PC-9 (cell line): ENCODE data around the gene GGTA1. TPM values are rescaled to one million over a fixed set of nuclear protein-coding genes. Genes with fewer than 3 reads are reported as not detected.
"Not testable (repeated sequence)": the region's sequence is repeated elsewhere in the genome, so short reads cannot be mapped to it uniquely, and the experiment has no call there.

Source experiments
- BruUV-seq: library from RNA; stranded (reverse); fragments of 400-500 nt; replicated peaks from 2 replicates; lab custom pipeline; 2021; lab: Mats Ljungman, UMichigan
- CTCF ChIA-PET: fragments of 300-600 bp; sonication (Branson Sonifier 250); formaldehyde crosslinking; loops from one replicate; lab custom pipeline; 2022; ENCODE audit warnings: antibody characterized with exemption; lab: Charles Lee
- POLR2A ChIA-PET: fragments of 300-600 bp; sonication (Branson Sonifier 250); formaldehyde crosslinking; loops from one replicate; lab custom pipeline; 2022; ENCODE audit warnings: antibody characterized with exemption; ENCODE audit not compliant: unreplicated experiment; lab: Charles Lee
- DNase-seq, 2 experiments: peaks; one replicate each; pipeline versions ENCODE4 v3.0.0 to v3.0.0-alpha.2; 2015 to 2022; ENCODE audit warnings: mixed read lengths in 1 of 2
- H2AFZ ChIP-seq: fragments of 200-600 bp; sonication (generic); 2 replicates; pipeline ENCODE4 v1.8.1; 2017; ENCODE audit warnings: antibody characterized with exemption
- H3F3A ChIP-seq: fragments of 200-600 bp; sonication (generic); 2 replicates; pipeline ENCODE4 v1.8.1; 2017; ENCODE audit warnings: antibody characterized with exemption, mild to moderate bottlenecking, low read depth; ENCODE audit not compliant: insufficient read depth
- H3K27ac ChIP-seq: fragments of 200-600 bp; sonication (generic); 2 replicates; pipeline ENCODE4 v1.6.1; 2016; ENCODE audit warnings: mixed run types
- H3K27me3 ChIP-seq: fragments of 200-600 bp; sonication (generic); 2 replicates; pipeline ENCODE4 v1.6.1; 2016; ENCODE audit warnings: low read depth, mixed run types; ENCODE audit not compliant: insufficient read depth
- H3K36me3 ChIP-seq: fragments of 200-600 bp; sonication (generic); 2 replicates; pipeline ENCODE4 v1.6.1; 2016; ENCODE audit warnings: low read depth, mixed run types
- H3K4me1 ChIP-seq: fragments of 200-600 bp; sonication (generic); replicated peaks from 2 replicates; pipeline ENCODE4 v1.6.1; 2016; ENCODE audit warnings: mixed run types; ENCODE audit not compliant: insufficient read depth
- H3K4me2 ChIP-seq: fragments of 200-600 bp; sonication (generic); 2 replicates; pipeline ENCODE4 v1.6.1; 2017; ENCODE audit warnings: mixed run types
- H3K4me3 ChIP-seq: fragments of 200-600 bp; sonication (generic); 2 replicates; pipeline ENCODE4 v1.6.1; 2016; ENCODE audit warnings: mixed run types
- H3K79me2 ChIP-seq: fragments of 200-600 bp; sonication (generic); 2 replicates; pipeline ENCODE4 v1.6.1; 2017; ENCODE audit warnings: low read depth, mixed run types
- H3K9me2 ChIP-seq: fragments of 200-600 bp; sonication (generic); 2 replicates; pipeline ENCODE4 v1.8.1; 2017; ENCODE audit warnings: mild to moderate bottlenecking; ENCODE audit not compliant: insufficient read depth
- H3K9me3 ChIP-seq: fragments of 200-600 bp; sonication (generic); 2 replicates; pipeline ENCODE4 v1.8.1; 2016; ENCODE audit warnings: low read depth; ENCODE audit not compliant: insufficient read depth
- H4K20me1 ChIP-seq: fragments of 200-600 bp; sonication (generic); 2 replicates; pipeline ENCODE4 v1.8.1; 2017; ENCODE audit not compliant: insufficient read depth
- CTCF ChIP-seq: fragments of 200-600 bp; sonication (generic); conservative IDR thresholded peaks from 2 replicates; pipeline ENCODE4 v1.6.1; 2017; ENCODE audit warnings: mixed run types, antibody characterized with exemption, mild to moderate bottlenecking, moderate library complexity
- EZH2 ChIP-seq: fragments of 200-600 bp; sonication (generic); IDR thresholded peaks from 2 replicates; pipeline ENCODE4 v1.8.0; 2017; ENCODE audit warnings: antibody characterized with exemption, low read depth
- intact Hi-C: fragments of 100-400 bp; cut with micrococcal nuclease; formaldehyde crosslinking; loops from one replicate; pipeline ENCODE4 v1.10.0; 2022; ENCODE audit not compliant: unreplicated experiment
- total RNA-seq: library from RNA; stranded (reverse); gene quantifications from 2 replicates; pipeline ENCODE4 v1.2.3, GENCODE V29; 2021

Gene GGTA1
- total RNA-seq, 1 experiment from 2014 or later, result not detected

GRCh38 chr9:121529237-121529987, 29.8 kb upstream of the GGTA1 start:
- no peaks in the 10 kb centered on the region for H4K20me1 ChIP-seq
- H3K79me2 ChIP-seq, result no peaks in the 10 kb centered on the region
- H3K9me3 ChIP-seq, result no peaks in the 10 kb centered on the region
- H3K9me2 ChIP-seq, result no peaks in the 10 kb centered on the region
- ChIA-PET POLR2A (no interaction called here), CTCF (interaction anchor here (0.7 kb wide), 1 partner anchor 22 kb away, joined by 3 read pairs; no protein-coding TSS in a partner anchor)
- no TSS peak for BruUV-seq
- DNase-seq, result peak in 1 of 2 experiments; percentile 46
- TF ChIP-seq CTCF (no peak), EZH2 (no peak)
- no peaks in the 10 kb centered on the region for H3K36me3 ChIP-seq
- no peaks in the 10 kb centered on the region for H3F3A ChIP-seq
- no peak overlapping the region for H3K4me3 ChIP-seq
- intact Hi-C loops, result no loop called here
- no peak overlapping the region for H3K27ac ChIP-seq
- 0 out of 2 replicates have a peak, but pooled peaks cover 2% of the 10 kb centered on the region for H3K27me3 ChIP-seq
- H2AFZ ChIP-seq, result no peak overlapping the region
- H3K4me2 ChIP-seq, result no peak overlapping the region
- no peaks in the 10 kb centered on the region for H3K4me1 ChIP-seq

- Histone ChIP-seq H3K36me3 (no peaks in the 10 kb centered on the region), H2AFZ (no peak overlapping the region), H3K79me2 (no peaks in the 10 kb centered on the region), H3K9me2 (no peaks in the 10 kb centered on the region), H3K4me3 (no peak overlapping the region), H3K27me3 (0 out of 2 replicates have a peak, but pooled peaks cover 2% of the 10 kb centered on the region), H3F3A (no peaks in the 10 kb centered on the region), H3K4me1 (no peaks in the 10 kb centered on the region), H4K20me1 (no peaks in the 10 kb centered on the region), H3K27ac (no peak overlapping the region), H3K9me3 (no peaks in the 10 kb centered on the region), H3K4me2 (no peak overlapping the region)
- intact Hi-C loops, result no loop called here
- DNase-seq, result no peak
- TF ChIP-seq EZH2 (no peak), CTCF (no peak)
- no TSS peak for BruUV-seq
- ChIA-PET CTCF (interaction anchor here (0.6 to 0.7 kb wide), 2 partner anchors 21 to 1023 kb away, joined by 3 read pairs; no protein-coding TSS in a partner anchor), POLR2A (interaction anchor here (0.6 kb wide), 2 partner anchors 13 to 150 kb away, joined by 5 to 11 read pairs; no protein-coding TSS in a partner anchor)
Observed at GRCh38 chr9:121528642-121529041, 29.0 kb upstream of the GGTA1 start.

- no peaks in the 10 kb centered on the region for H3K4me1 ChIP-seq
- intact Hi-C loops, result no loop called here
- CTCF ChIA-PET, result no interaction called here
- H2AFZ ChIP-seq, result no peak overlapping the region
- no peak overlapping the region for H3K4me2 ChIP-seq
- TF ChIP-seq EZH2 (no peak), CTCF (no peak)
- H3F3A ChIP-seq, result no peaks in the 10 kb centered on the region
- no TSS peak for BruUV-seq
- no peaks in the 10 kb centered on the region for H4K20me1 ChIP-seq
- H3K4me3 ChIP-seq, result no peak overlapping the region
- H3K9me2 ChIP-seq, result no peaks in the 10 kb centered on the region
- no peaks in the 10 kb centered on the region for H3K79me2 ChIP-seq
- H3K27me3 ChIP-seq, result 0 out of 2 replicates have a peak, but pooled peaks cover 2% of the 10 kb centered on the region
- H3K9me3 ChIP-seq, result no peaks in the 10 kb centered on the region
- POLR2A ChIA-PET, result interaction anchor here (0.7 kb wide), 1 partner anchor 218 kb away, joined by 5 read pairs; no protein-coding TSS in a partner anchor
- DNase-seq, result no peak
- no peaks in the 10 kb centered on the region for H3K36me3 ChIP-seq
- no peak overlapping the region for H3K27ac ChIP-seq
Observed at GRCh38 chr9:121527371-121527770, 27.7 kb upstream of the GGTA1 start.

- H3K27ac ChIP-seq, H4K20me1 ChIP-seq, H3K36me3 ChIP-seq, BruUV-seq, H3F3A ChIP-seq, H3K4me1 ChIP-seq, H3K9me3 ChIP-seq, H3K4me2 ChIP-seq, H3K9me2 ChIP-seq, H2AFZ ChIP-seq, DNase-seq, H3K4me3 ChIP-seq, intact Hi-C loops, H3K79me2 ChIP-seq: not testable (repeated sequence)
- POLR2A ChIA-PET, result interaction anchor here (0.6 kb wide), 1 partner anchor 1988 kb away, joined by 5 read pairs; no protein-coding TSS in a partner anchor
- H3K27me3 ChIP-seq, result peaks cover 17% of the 10 kb centered on the region
- CTCF ChIA-PET, result interaction anchor here (0.7 kb wide), 1 partner anchor 1752 kb away, joined by 4 read pairs; no protein-coding TSS in a partner anchor
Observed at GRCh38 chr9:121519688-121520087, 20.0 kb upstream of the GGTA1 start.
